GM18870 (cell line): ENCODE measurements around the gene BCAS3.
"Not testable (repeated sequence)": the region's sequence is repeated elsewhere in the genome, so short reads cannot be mapped to it uniquely, and the experiment has no call there.

ENCODE experiments used
- ATAC-seq: cut with Tn5 transposase; IDR thresholded peaks from one replicate; pipeline ENCODE4 v1.9.1; 2021; ENCODE audit warnings: moderate library complexity; ENCODE audit not compliant: unreplicated experiment

BCAS3 gene

GRCh38 chr17:60782742-60783141 lies 105.1 kb downstream of the BCAS3 start:
- ATAC-seq, result no peak

- ATAC-seq, result no peak
These were observed 112.6 kb downstream of the BCAS3 start for GRCh38 chr17:60790205-60790604.

GRCh38 chr17:60792250-60792898 lies 114.7 kb downstream of the BCAS3 start:
- ATAC-seq, result no peak

GRCh38 chr17:60798576-60798975 lies 120.9 kb downstream of the BCAS3 start:
- no peak for ATAC-seq

GRCh38 chr17:60802377-60802776 lies 124.7 kb downstream of the BCAS3 start:
- ATAC-seq, result no peak

- ATAC-seq, result no peak
These were observed 125.4 kb downstream of the BCAS3 start for GRCh38 chr17:60803059-60803458.

- no peak for ATAC-seq
These were observed 127.2 kb downstream of the BCAS3 start for GRCh38 chr17:60804831-60805230.

- ATAC-seq, result no peak
These were observed 131.8 kb downstream of the BCAS3 start for GRCh38 chr17:60809421-60809820.

- not testable (repeated sequence) for ATAC-seq
These were observed 137.3 kb downstream of the BCAS3 start for GRCh38 chr17:60814941-60815340.

- ATAC-seq, result no peak
These were observed 139.5 kb downstream of the BCAS3 start for GRCh38 chr17:60817192-60817591.

GRCh38 chr17:60819447-60820130 lies 141.9 kb downstream of the BCAS3 start:
- no peak for ATAC-seq

GRCh38 chr17:60823515-60823914 lies 145.9 kb downstream of the BCAS3 start:
- no peak for ATAC-seq

GRCh38 chr17:60825351-60825750 lies 147.7 kb downstream of the BCAS3 start:
- ATAC-seq, result no peak

GRCh38 chr17:60827943-60828342 lies 150.3 kb downstream of the BCAS3 start:
- ATAC-seq, result no peak

GRCh38 chr17:60832151-60832585 lies 154.5 kb downstream of the BCAS3 start:
- ATAC-seq, result no peak

- ATAC-seq, result no peak
These were observed 155.0 kb downstream of the BCAS3 start for GRCh38 chr17:60832631-60833030.

GRCh38 chr17:60840456-60840855 lies 162.8 kb downstream of the BCAS3 start:
- ATAC-seq, result no peak

- ATAC-seq, result no peak
These were observed 167.4 kb downstream of the BCAS3 start for GRCh38 chr17:60845012-60845411.

- no peak for ATAC-seq
These were observed 168.5 kb downstream of the BCAS3 start for GRCh38 chr17:60846175-60846574.

GRCh38 chr17:60851181-60851580 lies 173.5 kb downstream of the BCAS3 start:
- no peak for ATAC-seq

GRCh38 chr17:60857556-60858080 lies 180.0 kb downstream of the BCAS3 start:
- ATAC-seq, result no peak

- ATAC-seq, result no peak
These were observed 184.8 kb downstream of the BCAS3 start for GRCh38 chr17:60862482-60862881.
